Heart right ventricle (tissue), 16 donors: Measurements from ENCODE around the gene KIF1A. TPM values are rescaled to one million over a fixed set of nuclear protein-coding genes. Genes with fewer than 3 reads are reported as not detected.

ENCODE experiments used
- ATAC-seq, 8 donors: fragments of 200-7000 bp; cut with Tn5 transposase; one replicate each; pipeline ENCODE4 v1.9.1; 2020; ENCODE audit warnings: mild to moderate bottlenecking in 8 of 8, moderate library complexity in 8 of 8, moderate number of reproducible peaks in 1 of 8
- DNase-seq, 2 donors: peaks; one replicate each; pipeline ENCODE4 v3.0.0-alpha.2; 2020
- H3K27ac ChIP-seq, 10 donors: fragments of 200-600 bp; sonication (generic) in 2 of 10; one replicate each; pipeline versions ENCODE4 v1.5.0 to v1.8.0; 2020 to 2022; ENCODE audit warnings: mild to moderate bottlenecking in 3 of 10
- H3K27me3 ChIP-seq, 7 donors: fragments of 200-600 bp; one replicate each; pipeline ENCODE4 v1.8.0; 2021 to 2022; ENCODE audit warnings: mild to moderate bottlenecking in 2 of 7
- H3K36me3 ChIP-seq, 9 donors: fragments of 200-600 bp; sonication (generic) in 1 of 9; one replicate each; pipeline versions ENCODE4 v1.5.0 to v1.8.0; 2020 to 2022; ENCODE audit warnings: mild to moderate bottlenecking in 2 of 9
- H3K4me1 ChIP-seq, 9 donors: fragments of 200-600 bp; sonication (generic) in 1 of 9; one replicate each; pipeline versions ENCODE4 v1.5.0 to v1.8.0; 2020 to 2022; ENCODE audit warnings: mild to moderate bottlenecking in 4 of 9
- H3K4me3 ChIP-seq, 10 donors: fragments of 200-600 bp; sonication (generic) in 2 of 10; one replicate each; pipeline versions ENCODE4 v1.5.0 to v1.8.0; 2020 to 2022; ENCODE audit warnings: mild to moderate bottlenecking in 7 of 10, moderate library complexity in 2 of 10
- H3K9me3 ChIP-seq, 11 donors: fragments of 200-600 bp in 10 of 11; sonication (generic) in 2 of 11; one replicate each; pipeline versions ENCODE4 v1.5.0 to v1.8.0; 2013 to 2022; ENCODE audit warnings: mild to moderate bottlenecking in 2 of 11, control low read depth in 1 of 11, moderate library complexity in 1 of 11
- CTCF ChIP-seq, 9 donors: fragments of 200-600 bp; sonication (generic) in 2 of 9; IDR thresholded peaks; one replicate each; pipeline versions ENCODE4 v1.5.0 to v1.8.0; 2021 to 2022; ENCODE audit warnings: antibody characterized with exemption in 9 of 9, mild to moderate bottlenecking in 5 of 9, moderate library complexity in 1 of 9
- WGBS, 2 donors: extraction: QIAGEN DNeasy Blood & Tissue Kit; methylation state at CpG; one replicate each; pipeline ENCODE4 v1.1.7; 2013; ENCODE audit warnings: inconsistent platforms in 1 of 2; 5-methylcytosine and 5-hydroxymethylcytosine counted together
- intact Hi-C, 10 donors: fragments of 100-400 bp; cut with DNase I; formaldehyde crosslinking; loops; one replicate each; pipeline versions ENCODE4 v1.11.1 to v1.14.2; 2022
- polyA plus RNA-seq, 2 donors: library from polyadenylated mRNA; stranded (reverse); fragments of 200-250 nt; gene quantifications; one replicate each; pipeline ENCODE4 v1.2.3, GENCODE V29; 2013
- total RNA-seq, 10 donors: library from RNA; stranded (reverse); fragmentation: NEBNext Ultra II Directional in 3 of 10; extraction: Animal tissue kit (Norgen Biotek cat#: 25700) in 3 of 10; gene quantifications; one replicate each; pipeline versions ENCODE4 v1.2.1 to v1.2.4, GENCODE V29; 2021 to 2023
- donor health status: Arrhythmogenic right ventricular cardiomyopathy.
- donor health status: ischemic (EF 13 %, LVEDD 7.1; RV severe dilation, severe dysfunction).
- donor health status: healthy with polysubstance abuse.
- donor health status: DM: no; HTN: yes; CAD: no.
- donor health status: DM: no; HTN: no; CAD: no.
- donor health status: ischemic (EF 25% LVEDD 6.9; RV normal size, moderate dysfunction).
- donor health status: ischemic (EF 25% LVEDD 5.7; RV mildly dilated, moderate dysfunction).
- donor health status: healthy.
- donor health status: DM: yes; HTN: yes; CAD: no.
- donor health status: Ischemic cardiomyopathy.
- donor health status: ischemic (EF 35%, LVEDD 5.7; RV mildly dilated, moderate dysfunction).
- donor health status: nonischemic (EF 11% LVEDD 7.7; RV severe dilation, severe dysfunction).
- donor health status: DM: yes; HTN: yes; CAD: no.
- donor health status: PGD.
- donor health status: ischemic (EF 29% LVEDD 5.4; RV normal size, mild dysfunction).
- donor health status: nonischemic (EF 23%, LVEDD 6.1; RV moderate dilation, normal function).

Gene KIF1A
- total and polyA plus RNA-seq, 12 donors = 0.37 to 21.4 (median 1.4) TPM

DNA sequence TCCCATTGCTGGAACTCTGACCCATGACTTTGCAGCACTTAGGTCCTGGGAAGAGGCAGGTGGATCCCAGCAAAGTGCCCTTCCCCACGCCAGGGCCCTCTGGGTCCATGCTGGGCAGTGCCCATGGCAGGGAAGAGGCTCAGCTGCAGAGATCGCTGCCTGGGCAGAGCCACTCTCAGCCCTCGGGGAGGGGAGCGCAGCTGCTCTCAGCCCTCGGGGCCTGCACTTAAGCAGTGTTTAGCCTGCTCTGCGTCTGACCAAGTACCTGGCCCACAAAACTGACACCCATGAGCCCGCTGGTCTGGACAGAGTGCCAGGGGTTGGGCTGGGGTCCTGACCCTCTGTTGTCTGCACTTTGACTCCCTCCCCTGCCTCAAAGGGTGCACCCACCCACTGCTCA lies 82.1 kb downstream of the KIF1A start:
- no peak for DNase-seq
- intact Hi-C loops = no loop called here
- peaks cover 0 to 20% (median 7%) of the 10 kb centered on the region in 7 donors for H3K27me3 ChIP-seq
- H3K4me1 ChIP-seq = no peaks in the 10 kb centered on the region
- ATAC-seq = no peak
- WGBS, 2 donors = 84% methylated on average over 7 of the region's 7 CpGs
- no peaks in the 10 kb centered on the region for H3K9me3 ChIP-seq
- TF ChIP-seq CTCF (IDR thresholded peaks at IDR 0.05) = no peak
- no peak overlapping the region for H3K27ac ChIP-seq
- no peaks in the 10 kb centered on the region for H3K36me3 ChIP-seq
- no peak overlapping the region for H3K4me3 ChIP-seq

- peaks cover 0 to 20% (median 7%) of the 10 kb centered on the region in 7 donors for H3K27me3 ChIP-seq
- no peak for DNase-seq
- H3K4me3 ChIP-seq = no peak overlapping the region
- no peaks in the 10 kb centered on the region for H3K9me3 ChIP-seq
- 49 to 58% methylated on average over 5 of the region's 5 CpGs for WGBS, 2 donors
- ATAC-seq = no peak
- no peaks in the 10 kb centered on the region for H3K36me3 ChIP-seq
- TF ChIP-seq CTCF (IDR thresholded peaks at IDR 0.05) = no peak
- H3K4me1 ChIP-seq = no peaks in the 10 kb centered on the region
- no peak overlapping the region for H3K27ac ChIP-seq
- intact Hi-C loops = no loop called here
Measured at GRCh38 chr2:240737512-240737911, 82.5 kb downstream of the KIF1A start.

GRCh38 chr2:240736281-240737250 lies 83.5 kb downstream of the KIF1A start:
- DNase-seq (no peak), ATAC-seq (no peak)
- WGBS, 2 donors = 83 to 84% methylated on average over 35 of the region's 35 CpGs
- Histone ChIP-seq H3K27ac (no peak overlapping the region), H3K4me3 (no peak overlapping the region), H3K9me3 (no peaks in the 10 kb centered on the region), H3K36me3 (no peaks in the 10 kb centered on the region), H3K4me1 (no peaks in the 10 kb centered on the region), H3K27me3 (peaks cover 0 to 20% (median 7%) of the 10 kb centered on the region in 7 donors)
- TF ChIP-seq CTCF (IDR thresholded peaks at IDR 0.05) = no peak
- intact Hi-C loops = no loop called here

DNA sequence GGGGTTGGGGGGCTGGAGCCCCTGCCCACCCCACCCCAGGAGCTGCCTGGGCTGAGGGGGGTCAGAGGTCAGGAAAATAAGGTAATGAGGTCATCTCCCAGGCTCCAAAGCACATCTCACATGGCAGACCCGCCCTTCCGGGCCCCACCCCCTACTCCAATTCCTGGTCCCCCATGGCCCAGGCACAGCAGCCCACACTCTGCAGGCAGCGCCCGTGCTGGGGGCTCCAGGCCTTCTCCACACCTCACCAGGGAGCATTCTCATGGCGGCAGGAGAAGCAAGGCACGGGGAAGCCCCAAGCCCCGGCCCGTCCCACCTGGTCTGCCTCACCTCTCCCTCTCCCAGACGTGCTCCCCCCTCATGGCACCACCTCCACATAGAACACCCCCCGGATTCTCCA lies 84.5 kb downstream of the KIF1A start:
- Histone ChIP-seq H3K9me3 (no peaks in the 10 kb centered on the region), H3K27me3 (peaks cover 0 to 31% (median 10%) of the 10 kb centered on the region in 7 donors), H3K4me1 (no peaks in the 10 kb centered on the region), H3K36me3 (no peaks in the 10 kb centered on the region), H3K4me3 (no peak overlapping the region), H3K27ac (no peak overlapping the region)
- ATAC-seq (no peak), DNase-seq (no peak)
- 87 to 89% methylated on average over 9 to 10 of the region's 10 CpGs for WGBS, 2 donors
- intact Hi-C loops = no loop called here
- no peak for TF ChIP-seq CTCF (IDR thresholded peaks at IDR 0.05)
